Naive thymus-derived CD4-positive, alpha-beta T cell (primary cell): ENCODE data around the gene STUM. TPM values are rescaled to one million over a fixed set of nuclear protein-coding genes. Genes with fewer than 3 reads are reported as not detected.

Source experiments
- ATAC-seq: fragments of 150-1000 bp; cut with Tn5 transposase; 2 replicates; pipeline ENCODE4 v1.10.0; 2021; ENCODE audit warnings: mild to moderate bottlenecking, moderate library complexity
- CTCF ChIA-PET: fragments of 350-600 bp; sonication (Branson Sonifier 250); formaldehyde crosslinking; loops from one replicate; lab custom pipeline; 2021; ENCODE audit warnings: antibody characterized with exemption; lab: Charles Lee
- POLR2A ChIA-PET: fragments of 350-600 bp; sonication (Branson Sonifier 250); formaldehyde crosslinking; loops from one replicate; lab custom pipeline; 2021; ENCODE audit warnings: antibody characterized with exemption, inconsistent platforms; lab: Charles Lee
- DNase-seq, 9 donors: peaks; one replicate each; pipeline versions ENCODE4 v3.0.0 to v3.0.0-alpha.2; 2020 to 2022; ENCODE audit warnings: mixed read lengths in 1 of 9
- H3K27ac ChIP-seq: one replicate; pipeline ENCODE4 v1.7.0; 2013; ENCODE audit warnings: mild to moderate bottlenecking, low read depth, low read length, moderate library complexity
- H3K27me3 ChIP-seq, 2 donors: one replicate each; pipeline ENCODE4 v1.7.0; 2013; ENCODE audit warnings: low read length in 2 of 2, mild to moderate bottlenecking in 2 of 2, moderate library complexity in 2 of 2; ENCODE audit not compliant: control insufficient read depth in 2 of 2, insufficient read depth in 2 of 2
- H3K36me3 ChIP-seq, 3 experiments: 1 replicate in 2 of 3; 2 replicates in 1 of 3; pipeline ENCODE4 v1.7.0; 2013; ENCODE audit warnings: low read length in 3 of 3, mild to moderate bottlenecking in 3 of 3, moderate library complexity in 1 of 3; ENCODE audit not compliant: insufficient read depth in 3 of 3, control insufficient read depth in 2 of 3
- H3K4me1 ChIP-seq, 2 donors: one replicate each; pipeline ENCODE4 v1.7.0; 2013; ENCODE audit warnings: low read length in 2 of 2, mild to moderate bottlenecking in 2 of 2, moderate library complexity in 1 of 2; ENCODE audit not compliant: control insufficient read depth in 2 of 2, insufficient read depth in 2 of 2
- H3K4me3 ChIP-seq: 2 replicates; pipeline ENCODE4 v1.7.0; 2013; ENCODE audit warnings: mild to moderate bottlenecking, low read length
- H3K9me3 ChIP-seq, 3 experiments: 1 replicate in 2 of 3; 2 replicates in 1 of 3; pipeline ENCODE4 v1.7.0; 2013; ENCODE audit warnings: low read length in 3 of 3; ENCODE audit not compliant: control insufficient read depth in 2 of 3
- H3K27ac Mint-ChIP-seq, 9 donors: one replicate each; pipeline ENCODE4 v1.8.0; 2020 to 2022; ENCODE audit warnings: mixed read lengths in 9 of 9, mild to moderate bottlenecking in 8 of 9, moderate library complexity in 5 of 9, inconsistent platforms in 2 of 9
- H3K27me3 Mint-ChIP-seq, 5 donors: one replicate each; pipeline ENCODE4 v1.8.0; 2021 to 2022; ENCODE audit warnings: mixed read lengths in 5 of 5, mild to moderate bottlenecking in 1 of 5
- H3K36me3 Mint-ChIP-seq, 5 donors: one replicate each; pipeline ENCODE4 v1.8.0; 2020 to 2022; ENCODE audit warnings: mixed read lengths in 5 of 5, mild to moderate bottlenecking in 3 of 5, inconsistent platforms in 1 of 5
- H3K4me1 Mint-ChIP-seq, 7 donors: one replicate each; pipeline ENCODE4 v1.8.0; 2020 to 2022; ENCODE audit warnings: mixed read lengths in 7 of 7, mild to moderate bottlenecking in 3 of 7, inconsistent platforms in 1 of 7
- H3K4me3 Mint-ChIP-seq, 10 donors: one replicate each; pipeline ENCODE4 v1.8.0; 2020 to 2022; ENCODE audit warnings: mild to moderate bottlenecking in 10 of 10, mixed read lengths in 10 of 10, moderate library complexity in 6 of 10, inconsistent platforms in 2 of 10
- H3K9me3 Mint-ChIP-seq, 11 donors: one replicate each; pipeline ENCODE4 v1.8.0; 2020 to 2022; ENCODE audit warnings: mixed read lengths in 11 of 11, mild to moderate bottlenecking in 4 of 11, inconsistent platforms in 1 of 11, moderate library complexity in 1 of 11
- intact Hi-C, 2 donors: fragments of 100-400 bp; cut with micrococcal nuclease; formaldehyde crosslinking; loops; one replicate each; pipeline ENCODE4 v1.15.1; 2023
- polyA plus RNA-seq, 2 donors: library from polyadenylated mRNA; unstranded; fragments of 300-500 nt; fragmentation: Illumina TruSeq; gene quantifications; one replicate each; pipeline ENCODE4 v1.2.3, GENCODE V29; 2021
- total RNA-seq, 6 experiments: library from RNA in 5 of 6; stranded (reverse) in 5 of 6; gene quantifications; 1 replicate in 5 of 6; 2 replicates in 1 of 6; pipeline ENCODE4 v1.2.3 and lab custom pipeline; 2021 to 2026

STUM gene
- total and polyA plus RNA-seq, 7 experiments from 2014 or later: not detected

- ChIA-PET CTCF (interaction anchor here (0.6 to 5.7 kb wide), 6 partner anchors 19 to 217 kb away, joined by 3 to 33 read pairs (median 4); no protein-coding TSS in a partner anchor), POLR2A (no interaction called here)
- H3K9me3 Mint-ChIP-seq: peaks cover 0 to 5% (median 0%) of the 10 kb centered on the region in 11 donors
- no peak overlapping the region for H3K4me3 Mint-ChIP-seq
- DNase-seq: no peak
- H3K27ac Mint-ChIP-seq: peak overlapping the region in 7 of 9 donors; percentile 59 to 88 (median 78)
- Histone ChIP-seq H3K9me3 (no peaks in the 10 kb centered on the region), H3K36me3 (peaks cover 0 to 42% (median 7%) of the 10 kb centered on the region in 3 experiments), H3K27me3 (no peaks in the 10 kb centered on the region), H3K4me3 (no peak overlapping the region), H3K27ac (no peak overlapping the region), H3K4me1 (peaks cover 29 to 42% of the 10 kb centered on the region in 2 donors)
- no peaks in the 10 kb centered on the region for H3K27me3 Mint-ChIP-seq
- peaks cover 21 to 73% (median 62%) of the 10 kb centered on the region in 7 donors for H3K4me1 Mint-ChIP-seq
- intact Hi-C loops: no loop called here
- peaks cover 0 to 39% (median 19%) of the 10 kb centered on the region in 5 donors for H3K36me3 Mint-ChIP-seq
- no peak for ATAC-seq
Observed at GRCh38 chr1:226630592-226630991, 82.0 kb downstream of the STUM start.

GRCh38 chr1:226631229-226632000 lies 82.9 kb downstream of the STUM start:
- Histone ChIP-seq H3K36me3 (peaks cover 0 to 50% (median 7%) of the 10 kb centered on the region in 3 experiments), H3K4me3 (no peak overlapping the region), H3K4me1 (peaks cover 29 to 47% of the 10 kb centered on the region in 2 donors), H3K27ac (peak overlapping the region; percentile 56), H3K9me3 (no peaks in the 10 kb centered on the region), H3K27me3 (no peaks in the 10 kb centered on the region)
- peak overlapping the region in 2 of 10 donors; percentile 10 to 45 for H3K4me3 Mint-ChIP-seq
- ChIA-PET CTCF (interaction anchor here (0.6 to 5.7 kb wide), 5 partner anchors 18 to 197 kb away, joined by 3 to 33 read pairs (median 3); no protein-coding TSS in a partner anchor), POLR2A (interaction anchor here (2.0 kb wide), 1 partner anchor 54 kb away, joined by 6 read pairs; no protein-coding TSS in a partner anchor)
- no peak for DNase-seq
- peak overlapping the region in 8 of 9 donors; percentile 40 to 89 (median 84) for H3K27ac Mint-ChIP-seq
- ATAC-seq: no peak
- H3K9me3 Mint-ChIP-seq: peaks cover 0 to 5% (median 0%) of the 10 kb centered on the region in 11 donors
- H3K36me3 Mint-ChIP-seq: peaks cover 0 to 39% (median 19%) of the 10 kb centered on the region in 5 donors
- peaks cover 20 to 74% (median 62%) of the 10 kb centered on the region in 7 donors for H3K4me1 Mint-ChIP-seq
- intact Hi-C loops: no loop called here
- H3K27me3 Mint-ChIP-seq: no peaks in the 10 kb centered on the region

GRCh38 chr1:226632169-226632879 lies 83.8 kb downstream of the STUM start:
- Mint-ChIP-seq H3K4me3 (peak overlapping the region in 5 of 10 donors; percentile 37 to 65 (median 44)), H3K27me3 (no peaks in the 10 kb centered on the region), H3K9me3 (peaks cover 0 to 4% (median 0%) of the 10 kb centered on the region in 11 donors), H3K4me1 (peaks cover 21 to 74% (median 62%) of the 10 kb centered on the region in 7 donors), H3K36me3 (peaks cover 6 to 39% (median 22%) of the 10 kb centered on the region in 5 donors), H3K27ac (peak overlapping the region; percentile 38 to 96 (median 89))
- Histone ChIP-seq H3K4me1 (peaks cover 26 to 48% of the 10 kb centered on the region in 2 donors), H3K4me3 (no peak overlapping the region), H3K36me3 (peaks cover 0 to 59% (median 7%) of the 10 kb centered on the region in 3 experiments), H3K27me3 (no peaks in the 10 kb centered on the region), H3K9me3 (no peaks in the 10 kb centered on the region), H3K27ac (peak overlapping the region; percentile 56)
- no peak for DNase-seq
- ChIA-PET POLR2A (interaction anchor here (0.7 to 2.0 kb wide), 7 partner anchors 53 to 588 kb away, joined by 3 to 7 read pairs (median 4); no protein-coding TSS in a partner anchor), CTCF (interaction anchor here (1.1 to 7.2 kb wide), 7 partner anchors 12 to 251 kb away, joined by 3 to 60 read pairs (median 11); no protein-coding TSS in a partner anchor)
- intact Hi-C loops: no loop called here
- ATAC-seq: no peak

DNA sequence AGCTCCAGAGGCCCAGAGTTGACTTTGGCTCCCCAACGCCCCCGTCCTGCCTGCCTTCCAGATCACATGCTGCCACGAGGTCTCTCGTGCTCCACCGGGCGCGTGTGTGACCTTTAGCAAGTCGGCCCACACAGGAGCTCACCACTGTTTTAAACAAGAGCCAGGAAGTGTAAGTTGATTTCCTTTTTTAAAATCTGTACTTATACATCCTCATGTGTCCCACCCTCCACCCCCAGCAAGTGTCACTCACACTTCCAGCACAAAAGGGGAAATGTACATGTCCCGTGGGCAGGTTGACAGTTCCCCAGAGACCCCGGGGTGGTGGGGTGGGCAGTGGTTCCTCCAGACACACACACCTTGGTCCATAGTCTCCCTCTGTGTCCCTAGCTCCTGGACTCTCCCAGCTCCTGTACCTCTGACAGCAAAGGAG lies 84.4 kb downstream of the STUM start:
- H3K4me3 ChIP-seq: no peak overlapping the region
- POLR2A ChIA-PET: interaction anchor here (0.5 to 2.0 kb wide), 9 partner anchors 21 to 587 kb away, joined by 3 to 7 read pairs (median 4); no protein-coding TSS in a partner anchor
- intact Hi-C loops: no loop called here
- Mint-ChIP-seq H3K4me1 (peaks cover 20 to 74% (median 60%) of the 10 kb centered on the region in 7 donors), H3K27me3 (no peaks in the 10 kb centered on the region), H3K27ac (peak overlapping the region; percentile 29 to 96 (median 89)), H3K4me3 (peak overlapping the region in 7 of 10 donors; percentile 38 to 78 (median 51)), H3K9me3 (peaks cover 0 to under 1% (median 0%) of the 10 kb centered on the region in 11 donors), H3K36me3 (peaks cover 6 to 35% (median 19%) of the 10 kb centered on the region in 5 donors)
- no peaks in the 10 kb centered on the region for H3K9me3 ChIP-seq
- no peak for ATAC-seq
- peaks cover 26 to 48% of the 10 kb centered on the region in 2 donors for H3K4me1 ChIP-seq
- no peaks in the 10 kb centered on the region for H3K27me3 ChIP-seq
- CTCF ChIA-PET: interaction anchor here (0.7 to 7.2 kb wide), 17 partner anchors 9 to 1227 kb away, joined by 3 to 60 read pairs (median 5); no protein-coding TSS in a partner anchor
- peak overlapping the region; percentile 56 for H3K27ac ChIP-seq
- peak in 1 of 9 donors; percentile 50 for DNase-seq
- peaks cover 0 to 66% (median 7%) of the 10 kb centered on the region in 3 experiments for H3K36me3 ChIP-seq

DNA sequence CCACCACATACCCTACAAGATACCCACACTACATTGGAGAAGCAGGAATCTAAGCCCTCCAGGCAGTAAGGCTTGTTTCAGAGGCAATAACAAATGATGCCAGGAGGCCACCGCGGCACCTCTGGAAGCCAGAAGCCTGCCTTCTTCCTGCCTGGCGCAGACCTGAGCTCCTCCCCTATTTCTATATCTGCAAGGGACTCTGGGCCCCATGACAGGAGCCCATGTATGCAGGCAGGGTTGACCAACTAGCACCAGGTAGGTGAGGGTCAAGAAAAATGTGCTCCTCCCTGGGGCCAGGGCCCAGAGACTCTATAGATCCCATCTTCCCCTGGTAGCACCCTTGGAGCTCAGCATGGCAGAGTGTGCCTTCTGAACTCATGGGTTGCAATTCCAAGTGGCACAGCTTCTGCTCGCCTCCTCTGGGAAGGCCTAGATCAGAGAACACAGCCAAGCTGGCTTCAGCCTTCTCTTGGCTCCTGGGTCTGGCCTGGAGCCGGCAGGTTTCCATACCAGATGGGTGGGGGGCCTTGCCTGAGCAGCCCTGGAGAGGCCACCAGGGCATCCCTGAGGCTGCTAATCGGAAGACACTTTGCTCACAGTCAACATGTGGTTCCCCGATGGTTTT lies 85.1 kb downstream of the STUM start:
- Mint-ChIP-seq H3K27me3 (no peaks in the 10 kb centered on the region), H3K4me1 (peaks cover 23 to 74% (median 62%) of the 10 kb centered on the region in 7 donors), H3K36me3 (peaks cover 6 to 39% (median 16%) of the 10 kb centered on the region in 5 donors), H3K27ac (peak overlapping the region; percentile 23 to 96 (median 89)), H3K9me3 (no peaks in the 10 kb centered on the region), H3K4me3 (peak overlapping the region in 7 of 10 donors; percentile 10 to 78 (median 44))
- Histone ChIP-seq H3K27ac (peak overlapping the region; percentile 54), H3K9me3 (no peaks in the 10 kb centered on the region), H3K36me3 (peaks cover 0 to 73% (median 7%) of the 10 kb centered on the region in 3 experiments), H3K27me3 (no peaks in the 10 kb centered on the region), H3K4me1 (peaks cover 26 to 48% of the 10 kb centered on the region in 2 donors), H3K4me3 (no peak overlapping the region)
- CTCF ChIA-PET: interaction anchor here (0.7 to 7.2 kb wide), 20 partner anchors 10 to 1228 kb away, joined by 3 to 60 read pairs (median 4); no protein-coding TSS in a partner anchor
- POLR2A ChIA-PET: interaction anchor here (0.5 to 3.7 kb wide), 14 partner anchors 12 to 586 kb away, joined by 3 to 18 read pairs (median 4); partner anchors contain the start of gene ITPKB
- ATAC-seq (peak; percentile 10), DNase-seq (no peak)
- intact Hi-C loops: loop anchor here (1.0 to 2.0 kb wide), 8 partner anchors 19 to 195 kb away; partner anchors contain the start of gene ITPKB (in 2 of the 2)
